ENCODE results near the gene SUSD6.

- TF ChIP-seq CTCF (conservative IDR thresholded peaks at IDR 0.05) (no peak), EZH2 (IDR thresholded peaks at IDR 0.05; ENCODE audit: low read depth) (no peak)
Observed at GRCh38 chr14:69703047-69704039, 91.9 kb downstream of the SUSD6 start.

Data from PC-9 (cell line).